Loucy (cell line): Measurements from ENCODE around the gene C18orf54.

Experiments used
- H2AFZ ChIP-seq: fragments of 200-600 bp; sonication (generic); 2 replicates; pipeline ENCODE4 v1.6.0; 2016; ENCODE audit warnings: antibody characterized with exemption, mild to moderate bottlenecking, low read length, moderate library complexity
- H3F3A ChIP-seq: fragments of 200-600 bp; 2 replicates; pipeline ENCODE4 v1.6.0; 2016; ENCODE audit warnings: antibody characterized with exemption, low read depth, mild to moderate bottlenecking
- H3K27me3 ChIP-seq: fragments of 200-600 bp; sonication (generic); 2 replicates; pipeline ENCODE4 v1.6.1; 2014; ENCODE audit warnings: low read length, mild to moderate bottlenecking; ENCODE audit not compliant: insufficient read depth, poor library complexity, severe bottlenecking
- H3K36me3 ChIP-seq: fragments of 200-600 bp; sonication (generic); 2 replicates; pipeline ENCODE4 v1.6.1; 2016; ENCODE audit warnings: low read length; ENCODE audit not compliant: insufficient read depth
- H3K4me1 ChIP-seq: fragments of 200-600 bp; sonication (generic); 2 replicates; pipeline ENCODE4 v1.5.1; 2014; ENCODE audit warnings: low read length, mild to moderate bottlenecking; ENCODE audit not compliant: insufficient read depth, poor library complexity, severe bottlenecking
- H3K4me2 ChIP-seq: fragments of 200-600 bp; sonication (generic); 2 replicates; pipeline ENCODE4 v1.6.0; 2014; ENCODE audit warnings: antibody characterized with exemption, low read length, low read depth, mild to moderate bottlenecking; ENCODE audit not compliant: poor library complexity, severe bottlenecking
- H3K4me3 ChIP-seq: fragments of 200-600 bp; sonication (generic); 2 replicates; pipeline ENCODE4 v1.5.1; 2014; ENCODE audit warnings: low read length, mild to moderate bottlenecking, mixed read lengths; ENCODE audit not compliant: poor library complexity, severe bottlenecking
- H3K79me2 ChIP-seq: fragments of 200-600 bp; sonication (generic); 2 replicates; pipeline ENCODE4 v1.6.1; 2014; ENCODE audit warnings: low read length; ENCODE audit not compliant: insufficient read depth
- H3K9ac ChIP-seq: fragments of 200-600 bp; sonication (generic); 2 replicates; pipeline ENCODE4 v1.6.0; 2014; ENCODE audit warnings: mild to moderate bottlenecking, low read depth, low read length, moderate library complexity; ENCODE audit not compliant: poor library complexity, severe bottlenecking
- H3K9me2 ChIP-seq: fragments of 200-600 bp; sonication (generic); replicated peaks from 2 replicates; pipeline ENCODE4 v1.6.1; 2016; ENCODE audit warnings: low read depth, low read length, mixed read lengths
- H3K9me3 ChIP-seq: fragments of 200-600 bp; sonication (generic); 2 replicates; pipeline ENCODE4 v1.6.1; 2014; ENCODE audit warnings: mild to moderate bottlenecking, antibody characterized with exemption, low read length, low read depth; ENCODE audit not compliant: insufficient read depth
- H4K20me1 ChIP-seq: fragments of 200-600 bp; sonication (generic); 2 replicates; pipeline ENCODE4 v1.6.0; 2014; ENCODE audit warnings: antibody characterized with exemption, low read length, mild to moderate bottlenecking; ENCODE audit not compliant: insufficient read depth, poor library complexity, severe bottlenecking
- EZH2phosphoT487 ChIP-seq: fragments of 200-600 bp; IDR thresholded peaks from 2 replicates; pipeline ENCODE4 v1.6.1; 2018; ENCODE audit warnings: antibody characterized with exemption, mild to moderate bottlenecking, moderate library complexity, borderline replicate concordance
- TF ChIP-seq, protein P1 (sequence below): fragments of 200-600 bp; sonication (generic); conservative IDR thresholded peaks from 2 replicates; pipeline ENCODE4 v1.5.1; 2014; ENCODE audit warnings: mild to moderate bottlenecking, antibody characterized with exemption, low read length

C18orf54 gene

DNA sequence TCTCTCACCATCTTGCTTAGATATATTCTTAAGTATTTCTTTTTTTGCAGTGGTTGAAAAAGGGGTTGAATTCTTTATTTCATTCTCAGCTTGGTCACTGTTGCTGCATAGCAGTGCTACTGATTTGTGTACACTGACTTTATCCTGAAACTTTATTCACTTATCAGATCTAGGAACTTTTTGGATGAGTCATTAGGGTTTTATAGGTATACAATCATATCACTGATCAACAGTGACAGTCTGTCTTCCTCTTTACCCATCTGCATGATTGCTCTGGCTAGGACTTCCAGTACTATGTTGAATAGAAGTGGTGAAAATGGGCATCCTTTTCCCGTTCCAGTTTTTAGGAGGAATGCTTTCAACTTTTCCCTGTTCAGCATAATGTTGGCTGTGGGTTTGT, 6.5 kb upstream of the C18orf54 start:
- H2AFZ ChIP-seq = no peak overlapping the region
- H3K79me2 ChIP-seq = no peaks in the 10 kb centered on the region
- no peaks in the 10 kb centered on the region for H3K9me2 ChIP-seq
- H4K20me1 ChIP-seq = no peaks in the 10 kb centered on the region
- no peak overlapping the region for H3K4me3 ChIP-seq
- no peaks in the 10 kb centered on the region for H3F3A ChIP-seq
- H3K9me3 ChIP-seq = no peaks in the 10 kb centered on the region
- no peak overlapping the region for H3K4me2 ChIP-seq
- no peaks in the 10 kb centered on the region for H3K36me3 ChIP-seq
- peaks cover 8% of the 10 kb centered on the region for H3K4me1 ChIP-seq
- H3K9ac ChIP-seq = no peak overlapping the region
- H3K27me3 ChIP-seq = peaks cover 15% of the 10 kb centered on the region
- TF ChIP-seq EZH2phosphoT487 = no peak
- TF ChIP-seq, protein P1, sequence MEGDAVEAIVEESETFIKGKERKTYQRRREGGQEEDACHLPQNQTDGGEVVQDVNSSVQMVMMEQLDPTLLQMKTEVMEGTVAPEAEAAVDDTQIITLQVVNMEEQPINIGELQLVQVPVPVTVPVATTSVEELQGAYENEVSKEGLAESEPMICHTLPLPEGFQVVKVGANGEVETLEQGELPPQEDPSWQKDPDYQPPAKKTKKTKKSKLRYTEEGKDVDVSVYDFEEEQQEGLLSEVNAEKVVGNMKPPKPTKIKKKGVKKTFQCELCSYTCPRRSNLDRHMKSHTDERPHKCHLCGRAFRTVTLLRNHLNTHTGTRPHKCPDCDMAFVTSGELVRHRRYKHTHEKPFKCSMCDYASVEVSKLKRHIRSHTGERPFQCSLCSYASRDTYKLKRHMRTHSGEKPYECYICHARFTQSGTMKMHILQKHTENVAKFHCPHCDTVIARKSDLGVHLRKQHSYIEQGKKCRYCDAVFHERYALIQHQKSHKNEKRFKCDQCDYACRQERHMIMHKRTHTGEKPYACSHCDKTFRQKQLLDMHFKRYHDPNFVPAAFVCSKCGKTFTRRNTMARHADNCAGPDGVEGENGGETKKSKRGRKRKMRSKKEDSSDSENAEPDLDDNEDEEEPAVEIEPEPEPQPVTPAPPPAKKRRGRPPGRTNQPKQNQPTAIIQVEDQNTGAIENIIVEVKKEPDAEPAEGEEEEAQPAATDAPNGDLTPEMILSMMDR = no peak

DNA sequence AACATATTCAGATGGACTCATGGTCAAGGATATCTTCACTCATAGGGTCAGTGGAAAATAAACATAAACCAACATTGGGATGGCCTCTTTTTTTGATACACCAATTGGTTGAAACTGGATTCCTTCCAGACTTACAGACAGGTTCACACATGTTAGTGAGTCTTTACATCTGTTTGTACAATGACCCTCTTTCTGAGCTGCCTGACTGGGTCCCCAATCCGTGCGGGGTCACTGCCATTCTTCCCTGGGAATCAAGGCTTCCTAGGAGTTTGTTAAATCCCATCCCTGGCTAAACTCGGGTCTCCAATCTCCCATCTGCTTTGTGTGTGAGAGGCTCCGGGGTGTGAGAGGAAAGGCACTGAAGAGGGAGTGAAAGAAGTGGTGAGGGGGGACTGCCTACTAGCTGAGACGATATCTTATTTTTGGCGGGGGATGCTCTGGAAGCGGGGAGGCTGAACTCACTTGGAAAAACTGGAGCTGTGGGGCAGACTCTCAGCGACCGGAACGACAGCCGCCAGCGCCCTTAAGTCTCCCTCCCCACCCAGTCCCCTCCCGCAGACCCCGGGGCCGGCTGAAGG, 535 bp upstream of the C18orf54 start:
- H3K4me2 ChIP-seq = peak overlapping the region; percentile 96
- H3K79me2 ChIP-seq = peaks cover 41% of the 10 kb centered on the region
- no peaks in the 10 kb centered on the region for H3K9me2 ChIP-seq
- peak overlapping the region; percentile 93 for H2AFZ ChIP-seq
- TF ChIP-seq, protein P1 = no peak
- no peak for TF ChIP-seq EZH2phosphoT487
- H4K20me1 ChIP-seq = peaks cover 13% of the 10 kb centered on the region
- H3K27me3 ChIP-seq = no peaks in the 10 kb centered on the region
- peak overlapping the region; percentile 90 for H3K4me3 ChIP-seq
- H3F3A ChIP-seq = no peaks in the 10 kb centered on the region
- peaks cover 50% of the 10 kb centered on the region for H3K4me1 ChIP-seq
- no peaks in the 10 kb centered on the region for H3K36me3 ChIP-seq
- H3K9ac ChIP-seq = peak overlapping the region; percentile 96
- no peaks in the 10 kb centered on the region for H3K9me3 ChIP-seq

DNA sequence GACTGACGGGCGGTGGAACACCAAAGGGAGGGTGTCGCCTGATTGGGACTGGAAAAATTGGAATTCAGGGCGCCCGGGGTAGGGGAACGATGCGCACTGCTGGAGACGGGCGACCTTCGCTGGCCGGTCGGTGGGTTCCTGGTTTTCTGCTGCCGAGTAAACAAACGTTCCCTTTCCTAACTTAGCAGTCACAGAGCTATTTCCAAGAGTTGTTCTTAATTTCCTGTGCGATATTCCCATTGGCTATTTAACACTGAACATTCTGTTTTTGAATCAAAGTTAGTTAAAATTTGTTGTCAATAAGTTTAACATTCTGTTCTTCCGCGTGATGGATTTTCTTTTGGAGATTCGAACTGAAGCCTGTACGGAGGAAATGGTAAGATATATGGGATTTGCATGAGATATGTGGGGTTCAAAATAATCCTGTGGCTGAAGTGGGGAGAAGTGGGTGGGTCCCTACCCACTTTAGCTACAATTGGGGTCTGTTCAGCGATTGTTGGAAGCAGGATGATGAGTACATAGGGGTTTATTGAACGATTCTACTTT, 862 bp downstream of the C18orf54 start:
- peak overlapping the region; percentile 93 for H2AFZ ChIP-seq
- peak overlapping the region; percentile 96 for H3K9ac ChIP-seq
- H4K20me1 ChIP-seq = peaks cover 13% of the 10 kb centered on the region
- TF ChIP-seq, protein P1 = no peak; the same call in 1 of the 2 replicates
- TF ChIP-seq EZH2phosphoT487 = no peak
- H3K27me3 ChIP-seq = no peaks in the 10 kb centered on the region
- H3K4me3 ChIP-seq = peak overlapping the region; percentile 90
- H3K9me3 ChIP-seq = no peaks in the 10 kb centered on the region
- H3K9me2 ChIP-seq = no peaks in the 10 kb centered on the region
- peak overlapping the region; percentile 96 for H3K4me2 ChIP-seq
- peaks cover 57% of the 10 kb centered on the region for H3K4me1 ChIP-seq
- peaks cover 47% of the 10 kb centered on the region for H3K79me2 ChIP-seq
- no peaks in the 10 kb centered on the region for H3F3A ChIP-seq
- H3K36me3 ChIP-seq = no peaks in the 10 kb centered on the region
